ENCODE data around the gene DPM2.

DPM2 gene

DNA sequence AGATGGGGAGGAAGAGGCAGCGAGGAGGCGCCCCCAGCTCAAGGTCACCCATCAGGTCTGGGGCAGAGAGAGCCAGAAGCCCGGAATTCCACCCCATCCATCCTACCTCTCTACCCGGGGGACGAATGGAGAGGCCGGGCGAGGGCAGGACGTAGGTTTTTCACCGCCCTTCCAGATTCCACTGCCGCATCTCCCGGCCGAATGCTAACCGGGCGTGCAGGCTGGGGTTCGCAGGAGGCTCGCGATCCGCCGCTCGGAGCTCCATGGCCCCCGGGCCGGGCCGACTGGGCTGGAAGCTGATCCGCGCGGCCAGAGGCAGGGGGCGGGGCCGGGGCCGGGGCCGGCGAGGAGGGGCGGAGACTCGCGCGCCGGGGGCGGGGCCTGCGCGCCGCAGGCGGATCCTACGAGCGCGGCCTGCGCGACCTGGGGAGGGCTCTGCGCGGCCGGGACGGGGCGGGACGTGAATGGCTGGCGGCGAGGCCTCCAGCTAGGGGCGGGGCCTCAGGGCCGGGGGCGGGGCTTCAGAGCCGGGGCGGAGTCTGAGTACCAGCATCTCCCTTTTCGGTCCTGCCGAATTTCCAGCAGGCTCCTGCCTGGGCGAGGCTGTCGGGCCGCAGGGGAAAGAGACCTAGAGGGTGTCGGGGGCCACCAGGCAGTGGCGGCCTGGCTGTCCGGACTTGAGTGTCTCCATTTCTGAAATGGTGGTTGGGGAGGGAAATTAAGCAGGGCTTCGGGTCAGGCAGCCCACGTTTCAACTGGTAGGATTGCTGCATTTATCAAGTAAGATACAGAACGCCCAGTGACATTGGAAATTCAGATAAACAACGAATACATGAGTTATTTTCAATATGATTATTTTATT lies 20.7 kb downstream of the DPM2 start, which contains the start of gene ST6GALNAC4:
TSS of gene ST6GALNAC4 (minus strand) at position 322 of the 862 bp plus-strand sequence. CDS start 622 bp downstream, outside the sequence.
- DNase-seq = peak; percentile 94

DNA sequence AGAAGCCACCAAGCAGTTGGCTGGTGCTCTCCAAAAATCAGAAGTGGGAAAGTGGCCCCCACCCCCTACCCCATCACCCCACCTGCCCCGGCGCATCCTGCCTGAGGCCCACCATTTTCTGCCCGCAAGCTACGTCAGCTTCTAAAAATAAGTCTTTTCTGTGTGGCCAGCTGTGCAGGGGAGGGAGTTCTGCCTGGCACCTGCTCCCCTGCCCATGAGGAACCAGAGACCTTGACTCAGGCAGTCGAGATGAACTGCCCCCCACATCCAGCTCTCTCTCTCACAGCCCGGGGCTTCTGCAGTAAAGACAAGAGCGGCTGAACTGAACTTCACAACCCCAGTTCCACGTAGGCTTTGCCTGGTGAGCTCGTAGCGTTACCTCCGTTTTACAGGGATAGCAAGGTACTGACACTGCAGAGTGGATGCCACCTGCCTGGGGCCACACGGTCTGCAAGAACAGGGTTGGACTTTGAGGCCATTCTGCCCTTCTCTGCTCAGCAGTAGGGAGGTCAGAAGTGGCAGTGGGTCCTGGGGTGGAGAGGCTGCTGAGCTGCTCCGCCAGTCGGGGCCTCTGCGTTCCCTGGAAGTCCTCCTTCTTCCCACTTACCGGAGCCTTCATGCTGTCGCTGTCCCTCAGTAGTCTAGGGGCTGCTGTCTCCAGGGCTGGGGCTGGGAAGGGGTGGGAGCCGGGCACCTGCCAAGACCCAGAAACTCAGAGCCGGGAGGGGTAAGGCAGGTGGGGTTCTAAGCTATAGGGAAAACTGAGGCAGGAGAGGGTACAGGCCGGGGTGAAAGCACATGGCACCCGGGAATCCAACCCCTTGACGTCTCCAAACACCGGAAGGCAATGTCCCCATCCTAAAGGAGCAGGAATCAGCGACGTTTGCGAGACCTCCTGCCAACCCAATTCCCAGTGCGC lies 21.6 kb downstream of the DPM2 start:
- no peak for DNase-seq

DNA sequence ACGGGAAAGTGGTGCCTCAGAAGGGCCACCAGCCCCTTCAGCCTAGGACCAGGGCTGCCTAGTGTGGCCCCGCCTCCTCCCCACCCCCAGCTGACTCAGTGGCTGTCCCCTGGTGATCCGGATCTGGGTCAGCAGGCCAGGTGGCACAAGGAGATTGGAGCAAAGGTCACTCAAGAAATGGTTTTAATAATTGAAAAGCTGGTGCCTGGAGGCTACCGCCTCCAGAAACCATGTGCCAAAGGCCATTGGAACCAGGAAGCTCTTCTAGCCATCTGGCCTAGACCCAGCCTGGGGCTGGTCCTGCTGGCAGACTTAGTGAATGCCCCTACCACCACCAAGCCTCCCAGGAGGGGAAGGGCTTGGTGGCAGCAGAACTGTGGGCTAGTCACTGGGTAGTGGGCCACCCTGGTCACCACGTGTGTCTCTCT lies 22.3 kb downstream of the DPM2 start:
- DNase-seq = no peak

DNA sequence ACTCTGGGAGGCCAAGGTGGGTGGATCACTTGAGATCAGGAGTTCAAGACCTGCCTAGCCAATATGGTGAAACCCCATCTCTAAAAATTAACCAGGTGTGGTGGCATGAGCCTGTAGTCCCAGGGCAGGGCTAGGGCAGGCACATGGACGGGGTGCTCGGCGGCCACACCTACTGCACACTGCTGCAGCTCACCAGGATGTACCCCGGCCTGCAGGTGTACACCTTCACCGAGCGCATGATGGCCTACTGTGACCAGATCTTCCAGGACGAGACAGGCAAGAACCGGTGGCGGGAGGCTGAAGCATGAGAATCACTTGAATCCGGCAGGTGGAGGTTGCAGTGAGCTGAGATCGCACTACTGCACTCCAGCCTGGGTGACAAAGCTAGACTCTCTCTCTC lies 24.0 kb downstream of the DPM2 start:
- no peak for DNase-seq

DNA sequence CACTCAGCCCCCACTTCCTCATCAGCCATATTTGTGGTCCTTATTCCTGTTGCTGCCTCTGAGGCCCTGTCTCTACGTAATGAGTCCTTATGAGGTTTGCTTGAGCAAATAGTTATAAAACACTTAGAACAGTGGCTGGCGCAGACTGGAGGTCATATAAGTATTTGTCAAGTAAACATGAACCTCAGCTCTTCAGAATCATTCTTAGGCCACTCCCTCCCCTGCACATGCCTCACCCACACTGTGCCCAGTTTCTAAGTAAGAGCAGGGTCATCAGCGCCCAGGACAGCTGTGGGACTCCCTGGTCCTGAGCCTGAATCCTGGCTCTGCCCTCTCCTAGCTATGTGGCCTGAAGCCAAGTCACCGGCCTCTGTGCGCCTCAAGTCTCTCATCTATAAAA lies 24.8 kb downstream of the DPM2 start:
- no peak for DNase-seq

DNA sequence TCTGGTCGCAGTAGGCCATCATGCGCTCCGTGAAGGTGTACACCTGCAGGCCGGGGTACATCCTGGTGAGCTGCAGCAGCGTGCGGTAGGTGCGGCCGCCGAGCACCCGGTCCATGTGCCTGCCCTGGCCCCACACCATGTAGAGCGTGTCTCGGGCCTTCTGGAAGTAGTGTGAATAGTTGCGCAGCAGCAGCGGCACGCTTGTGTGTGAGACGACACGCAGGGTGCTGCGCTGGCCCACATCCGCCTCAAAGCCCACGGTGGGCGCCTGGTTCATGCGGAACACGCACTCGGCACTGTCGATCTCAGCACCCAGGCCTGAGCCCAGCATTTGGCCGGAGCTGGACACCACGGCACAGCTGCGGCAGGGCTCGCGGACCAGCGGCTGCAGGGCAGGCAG lies 25.4 kb downstream of the DPM2 start:
- DNase-seq = no peak

DNA sequence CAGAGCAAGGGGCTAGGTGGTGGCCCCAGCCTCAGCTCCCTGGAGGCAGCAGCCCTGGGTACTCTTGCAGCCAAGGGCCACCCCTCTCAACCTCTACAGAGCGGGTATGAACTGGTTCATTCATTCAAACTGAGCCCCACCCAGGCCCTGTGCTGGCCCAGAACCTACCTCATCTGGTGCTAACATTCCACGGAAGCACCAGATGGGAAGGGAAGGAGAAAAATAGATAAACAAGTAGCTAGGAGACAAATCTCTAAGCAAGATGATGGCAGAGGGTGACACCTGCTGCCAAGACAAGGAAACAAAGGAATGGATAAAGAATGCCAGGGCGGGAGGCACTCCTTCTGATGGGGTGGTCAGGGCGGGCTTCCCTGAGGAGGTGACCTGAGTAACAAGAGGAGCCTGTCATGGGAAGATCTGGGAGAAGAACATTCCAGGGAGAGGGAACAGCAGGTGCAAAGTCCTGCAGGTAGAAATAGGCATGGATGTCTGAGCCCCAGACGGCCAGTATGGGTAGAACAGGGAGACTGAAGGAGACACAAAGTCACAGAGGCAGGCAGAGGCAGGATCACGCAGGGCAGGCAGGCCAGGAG lies 26.9 kb downstream of the DPM2 start:
- DNase-seq = no peak

DNA sequence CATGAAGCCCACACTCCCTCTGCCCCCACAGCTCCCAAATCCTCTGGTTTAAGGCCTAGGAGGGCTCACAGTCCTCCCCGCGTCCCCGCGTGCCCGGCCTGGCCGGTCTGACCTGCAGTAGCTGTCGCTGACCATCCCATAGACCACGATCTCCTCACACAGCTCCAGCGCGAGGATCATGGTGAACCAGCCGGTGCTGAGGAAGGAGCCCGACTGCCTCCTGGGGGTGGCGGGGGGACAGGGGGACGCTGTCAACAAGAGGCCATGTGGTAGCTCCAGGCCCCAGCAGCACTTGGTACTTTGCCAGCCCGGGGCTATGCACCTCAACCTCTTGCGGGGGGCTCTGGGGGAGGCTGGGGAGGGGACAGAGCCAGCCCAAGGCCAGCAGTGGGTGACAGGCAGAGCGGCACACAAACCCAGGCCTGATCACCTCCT lies 27.8 kb downstream of the DPM2 start:
- no peak for DNase-seq

DNA sequence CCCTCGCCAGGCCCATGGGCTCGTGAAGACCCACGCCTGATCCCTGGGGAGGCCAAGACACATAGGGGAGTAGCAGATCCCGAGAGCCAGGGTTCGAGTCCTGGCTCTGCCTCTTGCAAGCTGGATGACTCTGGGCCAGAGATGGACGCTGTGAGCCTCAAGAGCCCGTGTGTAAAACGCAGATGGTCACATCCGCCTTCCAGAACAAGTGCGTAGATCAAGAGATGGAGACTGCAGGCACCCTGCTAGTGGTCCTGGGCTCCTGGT lies 29.1 kb downstream of the DPM2 start:
- no peak for DNase-seq

DNA sequence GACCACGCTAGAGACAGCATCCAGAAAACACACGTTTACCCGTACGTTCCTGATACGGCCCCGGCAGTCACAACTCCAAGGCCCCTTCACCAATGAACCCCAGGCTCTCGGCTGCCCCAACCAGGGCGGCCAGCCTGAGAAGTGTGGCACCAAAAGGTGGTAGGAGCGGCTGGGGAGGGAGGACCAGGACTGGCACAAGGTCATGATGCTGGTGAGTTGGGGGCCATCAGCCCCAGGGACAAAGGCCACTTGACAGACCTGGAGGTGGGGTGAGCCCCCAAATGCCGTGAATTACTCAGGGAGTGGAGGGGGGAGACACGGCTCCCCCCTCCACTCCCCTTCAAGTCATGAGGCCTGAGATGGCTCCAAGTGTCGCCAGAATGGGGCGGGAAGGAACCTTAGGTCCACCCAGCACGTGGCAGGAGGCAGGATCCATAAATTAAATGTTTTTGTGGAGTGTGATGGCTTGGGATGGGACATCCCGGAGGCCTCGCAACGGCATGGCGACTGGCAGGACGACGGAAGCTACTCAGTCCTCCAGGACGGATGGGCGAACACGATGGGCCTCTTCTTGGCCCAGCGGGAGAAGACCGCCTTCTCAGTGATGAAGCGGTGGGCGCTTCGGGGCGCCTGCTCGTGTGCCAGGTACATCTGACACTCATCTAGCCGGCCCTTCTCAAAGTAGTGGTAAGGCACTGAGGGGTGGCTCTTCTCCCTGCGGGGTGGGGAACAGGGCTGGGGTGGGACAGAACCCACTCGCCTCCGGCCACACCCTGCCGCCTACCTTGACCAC lies 29.6 kb downstream of the DPM2 start:
- no peak for DNase-seq

DNA sequence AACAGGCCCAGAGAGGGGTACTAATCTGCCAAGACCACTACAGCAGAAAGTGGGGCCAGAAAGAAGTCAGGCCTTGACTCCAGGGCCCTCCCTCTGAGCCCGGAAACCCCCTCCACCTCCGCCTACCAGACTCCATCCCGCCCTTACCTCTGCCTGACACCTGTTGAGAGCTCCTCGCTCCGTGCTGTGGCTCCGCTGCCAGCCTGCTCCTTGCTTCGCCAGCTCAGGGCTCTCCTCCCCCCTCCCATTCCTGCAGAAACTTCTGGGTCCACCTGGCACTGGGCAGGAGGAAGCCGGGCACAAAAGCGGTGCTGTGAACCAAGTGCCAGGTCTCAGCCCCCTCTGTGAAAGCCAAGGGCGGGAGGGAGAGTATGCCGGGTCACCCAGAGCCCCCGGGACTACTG lies 31.9 kb downstream of the DPM2 start:
- DNase-seq = peak; percentile 68

DNA sequence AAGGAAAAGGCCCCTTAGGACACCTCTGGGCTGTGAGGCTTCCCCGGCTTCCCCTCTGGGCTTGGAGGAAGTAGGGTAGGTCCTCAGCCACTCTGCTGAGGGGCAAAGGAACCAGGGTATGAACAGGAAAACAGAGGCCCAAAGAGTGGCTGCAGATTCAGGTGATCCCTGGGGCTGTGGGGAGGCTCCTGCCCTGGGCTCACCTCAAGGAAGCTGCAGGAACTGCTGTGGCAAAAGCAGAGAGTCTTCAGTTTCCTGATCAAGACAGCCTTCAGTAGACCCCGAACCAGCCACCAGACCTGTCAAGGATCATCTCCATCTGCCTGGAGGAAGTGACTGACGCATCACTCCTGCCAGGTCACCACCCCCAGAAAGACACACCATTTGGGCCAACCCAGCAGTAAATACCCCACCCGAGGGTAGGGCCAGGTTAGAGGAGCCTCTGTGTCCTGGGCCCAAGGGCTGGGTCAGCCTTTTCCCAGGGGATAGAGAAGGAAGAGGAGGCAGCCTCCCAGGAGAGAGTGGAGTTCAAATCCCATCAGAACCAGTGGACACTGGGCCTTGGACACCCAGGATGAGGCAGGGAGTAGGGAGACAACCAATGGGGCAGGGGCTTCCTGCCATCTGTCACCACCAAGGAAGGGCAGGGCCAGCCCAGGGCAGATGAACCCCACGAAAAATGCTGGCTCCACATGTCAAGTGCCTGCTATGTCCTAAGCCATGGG lies 32.5 kb downstream of the DPM2 start:
- DNase-seq = no peak

DNA sequence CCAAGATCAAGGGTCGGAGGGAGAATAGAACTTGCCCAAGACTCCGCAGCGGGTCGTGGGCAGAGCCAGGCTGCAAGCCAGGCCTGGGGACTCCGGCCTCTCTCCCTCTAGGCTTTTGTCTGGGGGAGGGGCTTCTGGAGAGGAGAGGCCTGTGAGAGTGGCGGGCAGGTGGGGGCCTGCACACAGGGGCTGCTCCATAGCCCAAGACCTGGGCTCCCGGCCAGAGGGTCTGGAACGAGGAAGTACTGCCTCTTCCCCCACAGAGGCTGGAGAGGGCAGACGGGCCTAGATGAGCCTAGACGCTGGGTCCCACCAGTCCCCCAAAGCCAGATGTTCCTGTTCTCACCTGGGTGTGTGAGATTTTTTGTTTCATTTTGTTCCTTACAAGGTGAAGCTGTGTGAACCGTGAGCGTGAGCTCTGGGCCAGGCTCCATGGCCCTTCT lies 33.1 kb downstream of the DPM2 start:
- no peak for DNase-seq

DNA sequence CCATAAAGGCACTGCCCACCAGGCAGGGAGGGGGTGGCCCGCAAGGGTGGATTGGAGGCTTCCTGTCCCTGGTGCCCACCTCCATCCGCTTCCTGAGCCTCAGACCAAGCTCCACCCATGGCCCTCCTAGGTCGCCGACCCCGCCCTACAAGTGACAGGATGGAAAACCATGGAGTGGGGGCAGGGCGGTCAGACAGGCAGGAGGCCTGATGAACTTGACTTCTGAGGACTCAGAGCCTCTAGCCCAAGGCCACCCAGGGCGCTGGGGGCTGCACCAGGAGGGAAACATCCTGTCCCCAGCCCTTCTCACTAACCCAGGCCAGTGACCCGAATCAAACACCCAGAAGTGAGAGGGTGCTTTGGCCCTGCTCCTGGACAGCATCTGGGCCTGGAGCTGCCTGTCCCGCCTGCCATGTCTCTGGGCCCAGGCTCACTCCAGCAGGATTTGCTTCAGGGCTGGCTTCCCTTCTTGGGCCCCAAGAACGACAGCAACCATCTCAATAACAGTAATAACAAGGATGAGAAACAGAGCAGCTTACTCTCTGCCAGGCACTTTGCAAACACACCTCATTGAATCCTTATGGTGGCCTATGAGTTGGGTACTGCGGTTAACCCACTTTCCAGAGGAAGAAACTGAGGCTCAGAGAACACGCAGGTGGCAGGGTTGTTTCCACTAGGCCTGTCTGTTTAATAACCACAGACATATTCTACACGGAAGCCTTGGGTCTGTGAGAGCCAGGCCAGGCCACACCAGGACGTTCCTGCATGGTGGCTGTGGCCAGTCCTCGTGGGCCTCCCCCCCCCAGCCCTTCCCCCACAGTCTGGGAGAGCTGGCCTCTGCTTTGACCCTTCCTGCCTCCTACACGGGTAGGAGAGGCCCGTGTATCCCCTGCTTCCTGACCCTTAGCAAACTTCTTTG lies 33.8 kb downstream of the DPM2 start:
- no peak for DNase-seq

DNA sequence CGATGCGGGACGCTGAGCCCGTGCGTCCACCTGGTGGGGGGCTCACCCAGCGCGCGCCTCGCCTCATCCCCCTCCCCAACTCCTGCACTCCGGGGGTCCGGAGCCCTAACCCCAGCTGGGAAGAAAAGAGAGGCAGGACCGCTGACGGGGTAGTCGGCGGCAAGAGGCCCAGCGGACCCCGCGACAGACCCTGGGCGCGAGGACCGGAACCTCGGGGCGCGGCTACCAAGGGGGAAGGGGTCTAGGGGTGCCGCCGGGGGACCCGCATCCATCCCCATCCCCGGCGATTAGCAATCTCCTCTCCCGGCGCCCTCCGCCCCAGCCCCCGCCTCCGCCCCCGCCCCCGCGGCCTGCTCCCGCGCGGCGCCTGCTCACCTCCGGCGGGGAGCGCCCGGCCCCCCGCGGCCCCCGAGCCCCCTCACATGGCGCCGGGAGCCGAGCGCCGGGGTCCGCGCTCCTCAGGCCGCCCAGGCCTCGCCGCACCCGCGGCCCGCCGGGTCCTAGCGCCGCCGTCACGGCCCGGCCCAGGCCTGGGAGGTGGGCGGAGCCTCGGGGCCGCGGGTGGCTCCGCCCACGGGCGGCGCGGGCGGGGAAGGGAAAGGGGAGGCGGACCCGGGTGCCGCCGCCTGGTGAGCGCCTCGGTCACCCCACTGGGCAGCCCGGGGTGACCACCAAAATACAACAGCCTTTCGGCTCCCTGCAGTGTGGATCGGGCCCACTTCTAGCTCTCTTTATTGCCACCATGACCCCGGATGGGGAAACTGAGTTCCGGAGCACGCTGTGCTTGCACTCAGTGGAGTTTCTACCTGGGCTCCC lies 38.3 kb downstream of the DPM2 start, which contains the start of gene ST6GALNAC6:
TSS of gene ST6GALNAC6 (minus strand) at position 476 of the 816 bp plus-strand sequence. CDS start 1,622 bp downstream, outside the sequence.
- peak; percentile 87 for DNase-seq

DNA sequence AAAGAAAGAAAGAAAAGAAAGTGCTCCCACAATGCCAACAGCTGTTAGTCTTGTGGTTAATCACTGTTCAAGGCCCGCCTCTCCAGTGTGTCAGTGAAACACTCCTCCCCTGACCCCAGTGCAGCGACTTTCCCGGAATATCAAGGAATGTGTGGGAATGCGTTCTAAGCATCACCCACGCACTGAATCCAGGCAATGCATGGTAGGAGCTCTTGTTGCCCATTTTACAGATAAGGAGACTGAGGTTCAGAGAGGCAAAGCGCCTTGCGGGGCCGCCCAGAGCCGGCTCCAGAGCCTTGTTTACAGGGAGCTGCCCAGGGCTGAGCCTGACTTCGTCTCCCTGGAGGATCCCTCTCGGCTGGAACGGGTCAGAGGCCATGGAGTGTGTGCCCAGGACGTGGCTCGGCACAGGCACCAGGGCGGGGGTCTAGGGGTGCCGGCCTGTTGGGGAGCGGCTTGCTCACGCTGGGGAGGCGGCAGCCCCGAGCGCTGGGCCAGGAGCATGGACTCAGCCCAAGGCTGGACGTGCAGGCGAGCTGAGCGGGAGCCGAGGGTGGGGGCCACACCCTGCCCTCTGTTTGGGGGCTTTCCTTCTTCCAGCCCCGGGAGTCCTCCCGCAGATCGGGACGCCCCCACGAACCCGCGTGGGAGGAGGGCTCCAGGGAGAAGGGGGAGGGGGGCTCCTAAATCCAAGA lies 39.1 kb downstream of the DPM2 start:
- DNase-seq = no peak

DNA sequence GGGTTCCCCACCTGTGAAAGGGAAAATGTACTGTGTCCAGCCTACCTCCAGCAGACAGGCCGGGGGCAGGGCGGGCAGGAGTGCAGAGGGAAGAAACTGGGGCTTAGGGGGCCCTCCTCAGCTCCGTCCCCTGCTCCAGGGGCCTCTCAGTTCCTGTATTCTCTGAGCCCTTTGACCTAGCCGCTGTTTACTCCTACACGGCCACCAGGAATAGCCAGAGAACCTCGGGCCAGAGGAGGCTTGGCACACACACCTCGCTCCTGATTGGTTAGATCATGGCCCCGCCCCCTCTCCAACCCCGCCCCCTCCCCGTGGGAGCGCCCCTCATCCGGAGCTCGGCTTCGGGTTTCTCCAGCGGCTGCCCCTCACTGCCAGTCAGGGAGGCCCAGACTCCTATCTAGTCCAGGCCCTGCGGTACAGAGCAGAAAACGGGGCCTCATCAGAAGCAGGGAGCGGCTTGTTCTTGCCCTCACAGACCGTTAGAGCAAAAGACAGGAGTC lies 40.4 kb downstream of the DPM2 start:
- DNase-seq = peak; percentile 78

DNA sequence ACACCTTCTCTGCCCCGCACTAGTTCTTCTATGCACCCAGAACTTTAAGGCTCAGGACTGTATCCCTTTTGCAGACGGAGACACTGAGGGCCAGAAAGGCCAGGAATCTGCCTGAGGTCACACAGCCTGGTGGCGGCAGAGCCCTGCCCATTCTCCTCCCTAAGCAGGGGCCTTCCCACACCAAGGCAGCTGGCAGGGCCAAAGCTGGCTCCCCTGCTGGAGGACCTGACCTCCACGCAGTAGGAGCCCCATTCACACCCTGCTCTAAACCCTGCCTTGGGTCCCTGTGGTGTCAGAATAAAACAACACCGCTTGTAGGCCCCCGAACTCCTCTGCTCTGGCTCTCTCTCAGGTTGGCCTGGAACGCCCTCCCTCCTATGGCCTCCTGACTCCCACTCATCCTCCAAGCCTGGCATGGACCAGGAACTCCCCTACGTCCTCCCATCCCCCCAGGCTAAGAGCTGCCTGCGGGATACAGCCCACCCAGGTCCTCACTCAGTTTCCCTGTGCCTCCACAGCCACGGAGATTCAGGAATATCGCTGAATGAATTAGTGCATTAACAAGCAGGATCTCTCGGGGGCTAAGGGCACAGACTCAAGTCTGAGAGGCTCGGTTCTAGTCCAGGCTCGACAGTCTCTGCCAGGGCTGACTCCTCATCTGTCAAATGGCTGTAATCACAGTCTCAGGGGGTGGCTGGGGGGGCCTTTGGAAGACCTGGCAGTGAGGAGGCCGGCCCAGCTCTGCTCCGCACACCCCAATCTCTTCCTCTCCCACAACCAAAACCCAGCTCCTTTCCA lies 41.1 kb downstream of the DPM2 start:
- no peak for DNase-seq

Measured in midbrain (tissue), 1 donor.